ENCODE results near the gene MAD2L1BP.
"Not testable (repeated sequence)": the region's sequence is repeated elsewhere in the genome, so short reads cannot be mapped to it uniquely, and the experiment has no call there.

The MAD2L1BP gene

DNA sequence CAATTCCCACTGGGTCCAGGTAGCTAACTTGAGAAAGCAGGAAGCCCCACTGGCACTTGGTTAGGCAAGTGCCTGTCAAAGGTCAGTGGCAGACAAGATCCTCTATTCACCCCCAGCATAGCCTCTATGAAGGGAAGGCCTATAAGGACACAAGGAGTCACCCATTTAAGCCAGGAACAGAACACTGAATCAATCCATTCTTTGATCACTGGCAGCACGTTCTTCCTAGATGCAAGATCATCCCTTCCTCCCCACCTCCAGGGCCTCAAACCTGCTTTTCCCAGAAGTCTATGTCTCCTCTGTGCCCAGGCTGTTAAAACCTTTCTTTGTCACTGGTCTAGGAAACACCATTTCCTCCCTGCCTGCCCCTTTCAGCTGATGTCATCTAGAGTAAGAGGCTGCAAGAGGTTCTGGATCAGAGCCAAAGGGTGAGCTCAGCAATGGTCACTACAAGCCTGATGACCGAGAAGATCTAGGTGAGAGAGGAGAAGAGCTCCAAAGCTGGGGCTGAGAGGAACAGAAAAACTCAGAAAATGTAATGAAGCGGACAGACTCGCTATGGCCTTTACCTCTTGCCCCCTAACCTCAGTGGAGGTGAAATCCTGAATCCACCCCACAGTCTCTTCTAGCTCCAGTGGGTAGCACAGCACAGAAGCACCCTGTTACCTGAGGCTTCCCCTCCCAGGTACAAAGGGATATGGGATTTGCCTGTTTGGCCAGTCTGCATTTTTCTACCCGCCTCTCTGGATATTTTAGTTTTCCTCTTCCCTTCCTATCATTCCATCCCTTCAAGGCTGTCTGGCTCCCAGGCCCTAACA lies 8.4 kb upstream of the MAD2L1BP start:
- DNase-seq = no peak

DNA sequence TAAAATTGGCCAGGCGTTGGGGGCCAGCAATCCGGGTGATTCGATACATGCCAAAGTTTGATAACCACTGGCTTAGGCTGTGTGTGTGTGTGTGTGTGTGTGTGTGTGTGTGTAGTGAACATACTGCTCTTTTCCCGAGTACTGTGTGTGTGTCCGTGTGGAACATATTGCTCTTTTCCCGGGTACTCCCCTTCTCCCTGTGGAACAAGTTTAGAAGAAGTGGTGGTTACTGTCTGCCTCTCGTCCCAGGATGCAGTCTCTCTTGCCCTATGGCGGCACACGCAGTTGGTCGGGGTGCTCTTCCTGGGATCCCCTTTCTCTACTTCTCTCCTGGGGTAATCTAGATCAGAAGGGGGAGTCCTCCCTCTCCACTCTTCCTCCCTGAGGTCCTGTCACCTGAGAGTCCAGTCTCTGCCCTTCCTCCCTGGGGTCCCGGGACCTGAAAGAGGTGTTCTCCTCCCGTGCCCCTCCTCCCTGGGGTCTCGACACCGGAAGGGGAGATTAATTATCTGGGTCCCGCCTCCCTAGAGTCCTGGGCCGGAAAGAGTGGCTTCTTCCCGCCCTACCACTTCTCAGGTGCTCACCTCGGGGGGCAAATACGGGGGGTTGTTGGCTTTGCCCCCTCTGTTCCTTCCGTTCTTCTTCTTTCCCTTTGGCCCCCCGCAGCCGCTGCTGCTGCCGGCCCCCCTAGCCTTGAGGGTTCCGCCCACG lies 7.1 kb upstream of the MAD2L1BP start:
- DNase-seq = no peak

DNA sequence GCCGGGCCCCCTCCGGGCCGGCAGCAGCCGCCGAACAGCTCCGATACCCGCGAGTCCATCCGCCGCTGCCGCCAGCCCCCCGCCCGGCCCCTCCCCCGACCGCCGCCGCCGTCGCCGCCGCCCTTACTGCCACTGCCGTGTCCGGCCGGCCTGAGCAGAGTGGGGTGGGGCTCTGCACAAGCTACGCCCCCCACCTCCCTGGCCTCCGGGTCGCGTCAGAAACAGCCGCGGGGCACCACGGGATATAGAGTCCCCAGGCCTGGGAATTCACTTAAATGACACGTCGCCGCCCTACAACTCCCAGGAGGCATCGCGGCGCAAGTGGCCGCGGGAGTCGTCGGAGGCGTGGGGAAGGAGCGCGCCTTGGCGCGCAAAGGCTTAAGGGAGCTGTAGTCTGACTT lies 6.5 kb upstream of the MAD2L1BP start, which contains the start of gene GTPBP2:
GTPBP2 (minus strand) TSS at position 161 of the 401 bp plus-strand sequence; CDS start at position 59, 102 bp downstream.
- DNase-seq = peak; percentile 93

DNA sequence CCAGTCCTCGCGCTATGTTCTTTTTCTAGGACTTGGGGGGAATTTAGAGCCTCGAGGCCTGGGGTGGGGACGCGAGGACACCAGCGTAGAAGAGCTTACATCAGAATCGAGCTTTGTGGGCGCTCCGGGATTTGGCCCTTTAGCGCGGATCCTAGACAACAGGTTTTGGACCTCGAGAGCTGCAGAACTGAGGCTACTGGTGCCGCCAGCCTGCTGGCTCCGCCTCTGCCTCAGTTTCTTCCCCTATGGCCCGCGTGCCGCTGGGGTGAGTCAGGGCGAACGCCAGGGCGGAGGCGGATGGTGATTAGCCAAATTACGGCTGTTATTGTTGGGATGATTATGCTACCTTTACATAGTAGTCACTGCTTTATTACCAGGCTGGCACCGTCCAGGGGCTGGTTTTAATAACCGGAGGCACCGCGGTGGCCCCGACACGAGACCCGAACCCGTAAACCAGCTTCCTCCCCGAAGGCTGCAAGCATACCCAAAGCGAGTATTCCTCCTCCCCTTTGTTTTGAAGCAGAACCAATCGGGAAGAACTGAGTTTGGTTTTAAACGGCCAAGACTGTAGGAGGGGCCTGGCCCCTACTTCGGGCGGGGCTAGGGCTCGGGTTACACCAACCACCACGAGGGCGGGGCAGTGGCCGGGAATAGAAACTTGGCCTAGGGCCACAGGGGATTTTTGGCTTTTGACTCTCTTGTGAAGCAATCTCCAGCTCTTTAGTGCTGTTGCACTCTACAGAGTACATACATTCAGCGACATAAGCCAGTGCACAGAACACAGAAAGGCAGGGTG lies 5.9 kb upstream of the MAD2L1BP start:
- DNase-seq = peak; percentile 92

DNA sequence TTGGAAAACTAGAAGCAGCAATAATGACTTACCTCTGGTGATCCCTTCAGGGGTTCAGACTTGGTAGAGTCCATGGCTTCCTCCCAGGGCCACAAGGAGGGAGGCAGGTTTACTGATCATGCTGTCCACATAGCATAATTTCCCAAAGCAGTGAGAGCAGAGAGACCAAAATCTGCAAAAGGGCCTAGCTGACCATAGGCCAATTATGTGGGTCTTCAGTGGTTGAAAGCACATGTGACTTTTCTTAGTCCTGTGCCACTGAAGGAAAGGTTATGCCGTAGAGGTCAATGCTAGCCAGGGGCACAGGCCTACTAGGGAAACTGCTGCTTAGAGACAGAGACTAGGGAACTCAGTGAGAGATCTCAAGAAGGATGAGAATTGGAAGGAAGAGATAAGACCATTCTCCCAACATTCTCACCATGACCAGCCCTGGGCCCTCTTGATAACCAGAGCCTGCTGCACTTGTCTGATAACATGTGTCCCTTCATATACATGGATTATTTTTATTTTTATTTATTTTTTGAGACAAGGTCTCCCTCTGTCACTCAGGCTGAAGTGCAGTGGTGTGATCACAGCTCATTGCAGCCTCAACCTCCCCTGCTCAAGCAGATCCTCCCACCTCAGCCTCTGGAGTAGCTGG lies 4.5 kb upstream of the MAD2L1BP start:
- DNase-seq = no peak

DNA sequence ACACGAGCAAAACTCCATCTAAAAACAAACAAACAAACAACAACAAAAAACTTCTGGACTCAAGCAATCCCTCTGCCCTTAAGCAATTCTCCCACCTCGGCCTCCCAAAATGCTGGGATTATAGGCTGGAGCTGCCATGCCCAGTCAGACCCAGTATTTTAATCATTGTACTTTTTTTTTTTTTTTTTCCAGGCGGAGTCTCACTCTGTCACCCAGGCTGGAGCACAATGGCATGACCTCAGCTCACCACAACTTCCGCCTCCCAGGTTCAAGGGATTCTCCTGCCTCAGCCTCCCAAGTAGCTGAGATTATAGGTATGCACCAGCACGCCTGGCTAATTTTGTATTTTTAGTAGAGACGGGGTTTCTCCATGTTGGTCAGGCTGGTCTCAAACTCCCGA lies 2.6 kb upstream of the MAD2L1BP start:
- DNase-seq = not testable (repeated sequence)

DNA sequence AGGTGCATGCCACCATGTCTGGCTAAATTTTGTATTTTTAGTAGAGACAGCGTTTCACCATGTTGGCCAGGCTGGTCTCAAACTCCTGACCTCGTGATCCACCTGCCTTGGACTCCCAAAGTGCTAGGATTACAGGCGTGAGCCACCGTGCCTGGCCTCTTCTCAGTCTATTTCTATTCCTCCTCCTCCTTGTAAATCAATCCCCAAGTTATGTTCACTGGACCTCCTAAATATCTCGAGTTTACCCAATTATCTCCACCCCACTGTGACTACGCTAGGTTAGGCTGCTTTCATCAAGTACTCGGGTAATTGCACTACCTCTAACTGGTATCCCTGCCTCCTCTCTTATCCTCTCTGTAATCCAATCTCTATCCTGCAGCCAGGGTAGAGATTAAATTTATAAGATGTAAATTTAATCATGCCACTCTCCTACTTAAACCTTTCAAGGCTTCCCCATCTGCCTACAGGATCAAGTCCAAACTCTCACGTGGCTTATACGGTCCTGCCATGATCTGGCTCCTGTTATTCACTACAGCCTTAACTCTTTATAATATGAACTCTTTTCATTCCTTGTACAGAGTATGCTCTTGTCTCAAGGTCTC lies 837 bp upstream of the MAD2L1BP start:
- DNase-seq = no peak

DNA sequence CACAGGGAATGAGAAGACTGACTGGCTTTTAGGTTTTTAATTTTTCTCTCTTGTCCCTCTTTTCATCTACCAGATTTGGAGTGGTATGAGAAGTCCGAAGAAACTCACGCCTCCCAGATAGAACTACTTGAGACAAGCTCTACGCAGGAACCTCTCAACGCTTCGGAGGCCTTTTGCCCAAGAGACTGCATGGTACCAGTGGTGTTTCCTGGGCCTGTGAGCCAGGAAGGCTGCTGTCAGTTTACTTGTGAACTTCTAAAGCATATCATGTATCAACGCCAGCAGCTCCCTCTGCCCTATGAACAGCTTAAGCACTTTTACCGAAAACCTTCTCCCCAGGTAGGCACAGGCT lies 644 bp downstream of the MAD2L1BP start:
- no peak for DNase-seq

DNA sequence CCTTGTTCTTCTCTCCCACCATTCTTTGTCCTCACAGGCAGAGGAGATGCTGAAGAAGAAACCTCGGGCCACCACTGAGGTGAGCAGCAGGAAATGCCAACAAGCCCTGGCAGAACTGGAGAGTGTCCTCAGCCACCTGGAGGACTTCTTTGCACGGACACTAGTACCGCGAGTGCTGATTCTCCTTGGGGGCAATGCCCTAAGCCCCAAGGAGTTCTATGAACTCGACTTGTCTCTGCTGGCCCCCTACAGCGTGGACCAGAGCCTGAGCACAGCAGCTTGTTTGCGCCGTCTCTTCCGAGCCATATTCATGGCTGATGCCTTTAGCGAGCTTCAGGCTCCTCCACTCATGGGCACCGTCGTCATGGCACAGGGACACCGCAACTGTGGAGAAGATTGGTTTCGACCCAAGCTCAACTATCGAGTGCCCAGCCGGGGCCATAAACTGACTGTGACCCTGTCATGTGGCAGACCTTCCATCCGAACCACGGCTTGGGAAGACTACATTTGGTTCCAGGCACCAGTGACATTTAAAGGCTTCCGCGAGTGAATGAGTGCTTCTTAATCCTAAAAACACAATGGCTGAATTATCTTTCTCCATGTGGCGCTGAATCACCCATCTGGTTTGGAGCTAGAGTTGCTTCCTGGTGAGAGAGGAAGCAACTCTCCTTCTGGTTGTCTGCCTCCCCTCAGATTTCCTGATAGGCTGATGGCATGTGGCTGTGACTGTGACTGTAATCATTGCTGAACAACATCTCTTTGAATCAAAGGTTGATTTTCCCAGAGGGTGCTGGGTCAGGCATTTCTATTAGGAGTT lies 4.6 kb downstream of the MAD2L1BP start:
- DNase-seq = no peak

DNA sequence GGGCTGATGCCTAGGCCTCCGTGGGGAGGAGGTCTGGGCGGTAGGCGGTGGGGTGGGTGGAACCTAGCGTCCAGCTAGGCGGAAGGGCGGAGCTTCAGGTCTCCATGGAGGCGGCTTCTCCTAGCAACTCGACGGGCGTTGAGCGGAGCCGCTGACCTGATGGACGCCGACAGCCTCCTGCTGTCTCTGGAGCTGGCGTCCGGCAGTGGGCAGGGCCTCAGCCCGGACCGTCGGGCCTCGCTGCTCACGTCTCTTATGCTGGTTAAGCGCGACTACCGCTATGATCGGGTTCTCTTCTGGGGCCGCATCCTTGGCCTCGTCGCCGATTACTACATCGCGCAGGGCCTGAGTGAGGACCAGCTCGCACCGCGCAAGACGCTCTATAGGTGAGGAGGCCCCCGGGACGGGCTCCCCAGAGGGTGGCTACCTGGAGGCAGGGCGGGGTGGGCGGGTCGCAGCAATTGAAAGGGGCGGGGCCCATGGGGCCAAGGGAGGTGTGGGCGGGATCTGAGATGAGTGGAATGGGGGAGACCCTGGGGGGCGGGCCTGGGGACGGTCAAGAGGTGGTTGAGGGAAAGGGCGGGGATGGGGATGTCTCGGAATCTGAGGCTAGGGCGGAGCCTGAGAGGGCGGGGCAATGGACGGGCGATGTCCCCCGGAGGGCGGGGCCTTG lies 9.4 kb downstream of the MAD2L1BP start, which contains the start of gene RSPH9:
RSPH9 (plus strand) TSS at position 97 of the 673 bp plus-strand sequence; CDS start at position 160, 63 bp downstream.
- no peak for DNase-seq

DNA sequence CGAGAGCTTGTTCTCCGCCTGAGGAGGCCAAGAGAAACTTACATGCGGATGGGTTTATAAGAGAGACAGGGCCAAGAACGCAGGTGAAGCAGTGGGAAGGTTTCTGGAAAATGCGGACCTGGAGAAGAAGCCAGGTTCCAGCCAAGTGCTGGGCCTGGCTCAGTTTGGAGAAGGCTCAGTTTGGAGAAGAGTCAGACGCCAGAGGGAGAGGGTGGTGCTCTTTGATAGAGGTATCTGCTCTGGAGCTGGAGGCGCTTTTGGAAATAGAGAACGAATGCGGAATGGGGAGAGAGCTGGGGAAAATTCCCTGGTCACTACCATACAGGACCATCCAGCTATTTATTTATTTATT lies 9.9 kb downstream of the MAD2L1BP start:
- no peak for DNase-seq

DNA sequence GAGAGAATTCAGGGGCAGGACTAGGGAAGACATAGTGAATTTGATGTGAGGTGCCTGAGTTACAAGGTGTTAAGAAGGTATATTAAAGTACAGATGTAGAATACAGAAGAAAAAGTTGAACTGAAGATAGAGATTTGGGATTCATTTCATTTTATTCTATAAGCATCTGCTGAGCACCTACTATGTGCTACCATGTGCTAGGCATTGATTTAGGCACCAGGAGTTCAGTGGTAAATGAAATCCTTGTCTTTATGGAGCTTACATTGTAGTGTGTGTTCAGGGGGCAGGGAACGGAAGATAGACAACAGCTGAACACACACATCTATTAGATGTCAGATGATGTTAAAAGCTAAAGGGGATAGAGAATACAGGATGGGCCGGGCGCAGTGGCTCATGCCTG lies 12.0 kb downstream of the MAD2L1BP start:
- DNase-seq = no peak

DNA sequence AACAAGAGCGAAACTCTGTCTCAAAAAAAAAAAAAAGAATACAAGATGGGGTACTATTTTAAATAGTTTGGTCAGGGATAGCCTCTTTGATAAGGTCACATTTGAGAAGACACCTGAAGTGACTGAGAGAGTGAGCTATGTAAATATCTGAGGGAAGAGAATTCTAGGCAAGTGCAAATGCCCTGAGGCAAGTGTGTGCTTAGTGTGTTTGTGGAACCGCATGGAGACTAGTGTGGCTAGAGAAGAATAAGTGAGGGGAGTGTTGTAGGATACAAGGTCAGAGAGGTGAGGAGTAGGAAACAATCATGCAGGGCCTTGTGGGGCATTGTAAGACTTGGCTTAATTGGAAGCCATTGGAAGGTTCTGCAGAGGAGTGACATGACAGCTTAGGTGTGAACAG lies 12.6 kb downstream of the MAD2L1BP start:
- DNase-seq = no peak

DNA sequence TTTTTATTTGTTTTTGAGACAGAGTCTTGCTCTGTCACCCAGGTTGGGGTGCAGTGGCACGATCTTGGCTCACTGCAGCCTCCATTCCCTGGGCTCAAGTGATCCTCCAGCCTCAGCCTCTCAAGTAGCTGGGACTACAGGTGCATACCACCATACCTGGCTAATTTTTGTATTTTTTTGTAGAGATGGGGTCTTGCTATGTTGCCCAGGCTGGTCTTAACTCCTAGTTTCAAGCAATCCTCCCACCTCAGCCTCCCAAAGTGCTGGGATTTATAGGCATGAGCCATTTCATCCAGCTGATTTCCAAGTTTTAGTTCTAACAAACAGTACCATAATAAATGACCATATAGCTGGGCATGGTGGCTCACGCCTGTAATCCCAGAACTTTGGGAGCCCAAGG lies 17.2 kb downstream of the MAD2L1BP start:
- DNase-seq = not testable (repeated sequence)

DNA sequence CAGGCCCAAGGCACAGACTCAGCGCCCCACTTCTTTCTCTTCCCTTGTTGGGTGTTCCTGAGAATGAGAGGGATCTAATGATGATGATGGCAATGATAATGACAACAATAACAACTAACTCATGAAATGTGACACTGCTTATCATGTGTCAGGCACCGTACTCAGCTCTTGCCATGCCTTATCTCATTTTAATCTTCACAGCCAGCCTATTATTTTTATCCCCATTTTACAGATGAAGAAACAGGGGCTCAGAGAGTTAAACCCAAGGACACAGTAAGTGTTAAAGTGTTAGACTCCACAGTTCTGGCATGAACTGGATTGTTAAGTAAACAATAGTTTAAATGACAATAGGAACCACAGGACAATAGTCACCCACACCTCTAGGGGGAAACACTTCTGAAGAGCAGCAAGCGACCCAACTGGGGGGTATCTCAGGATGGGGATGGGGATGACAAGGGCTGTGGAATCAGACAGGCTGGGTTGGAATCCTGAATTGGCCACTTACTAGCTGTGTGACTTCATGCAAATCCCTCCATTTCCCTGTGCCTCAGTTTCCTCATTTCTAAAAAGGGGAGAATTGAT lies 21.7 kb downstream of the MAD2L1BP start:
- DNase-seq = no peak

DNA sequence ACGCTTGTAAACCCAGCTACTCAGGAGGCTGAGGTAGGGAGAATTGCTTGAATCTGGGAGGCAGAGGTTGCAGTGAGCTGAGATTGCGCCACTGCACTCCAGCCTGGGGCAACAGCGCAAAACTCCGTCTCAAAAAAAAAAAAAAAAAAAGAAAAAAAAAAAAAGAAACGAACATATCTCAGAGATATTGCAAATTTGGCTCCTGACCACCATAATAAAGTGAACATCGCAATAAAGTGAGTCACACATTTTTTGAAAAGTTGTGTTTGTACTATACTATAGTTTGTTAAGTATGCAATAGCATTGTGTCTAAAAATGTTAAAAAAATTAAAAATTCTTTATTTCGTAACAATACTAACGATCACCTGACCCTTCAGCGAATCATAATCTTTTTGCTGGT lies 22.5 kb downstream of the MAD2L1BP start:
- DNase-seq = no peak

DNA sequence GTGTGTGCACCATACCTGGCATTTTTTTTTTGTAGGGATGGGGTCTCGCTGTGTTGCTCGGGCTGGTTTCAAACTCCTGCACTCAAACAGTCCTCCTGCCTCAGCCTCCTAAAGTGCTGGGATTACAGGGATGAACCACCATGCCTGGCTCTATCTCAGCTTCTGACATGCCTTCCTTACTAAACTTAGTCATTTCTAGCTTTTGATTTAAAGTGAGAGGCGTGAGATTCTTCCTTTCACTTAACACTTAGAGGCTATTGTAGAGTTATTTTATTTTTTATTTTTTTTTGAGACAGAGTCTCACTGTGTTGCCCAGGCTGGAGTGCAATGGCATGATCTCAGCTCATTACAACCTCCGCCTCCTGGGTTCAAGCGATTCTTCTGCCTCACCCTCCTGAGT lies 27.3 kb downstream of the MAD2L1BP start:
- DNase-seq = not testable (repeated sequence)

DNA sequence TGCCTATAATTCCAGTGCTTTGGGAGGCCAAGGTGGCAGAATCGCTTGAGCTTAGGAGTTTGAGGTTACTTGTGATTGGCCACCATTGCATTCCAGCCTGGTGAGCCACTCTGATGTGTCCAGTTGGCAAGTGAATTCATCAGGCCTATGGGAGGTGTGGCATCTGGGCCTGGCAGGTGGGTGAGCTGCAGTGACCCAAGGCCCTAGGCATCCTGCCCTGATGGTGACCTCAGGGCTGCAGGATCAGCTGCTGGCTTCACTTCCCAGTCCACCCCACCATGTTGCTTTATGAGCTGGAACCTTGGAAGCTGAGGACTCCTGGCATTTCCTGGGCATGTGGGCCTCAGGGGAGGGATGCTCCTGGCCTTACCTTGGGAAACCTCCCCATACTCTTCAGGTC lies 29.7 kb downstream of the MAD2L1BP start:
- DNase-seq = no peak

DNA sequence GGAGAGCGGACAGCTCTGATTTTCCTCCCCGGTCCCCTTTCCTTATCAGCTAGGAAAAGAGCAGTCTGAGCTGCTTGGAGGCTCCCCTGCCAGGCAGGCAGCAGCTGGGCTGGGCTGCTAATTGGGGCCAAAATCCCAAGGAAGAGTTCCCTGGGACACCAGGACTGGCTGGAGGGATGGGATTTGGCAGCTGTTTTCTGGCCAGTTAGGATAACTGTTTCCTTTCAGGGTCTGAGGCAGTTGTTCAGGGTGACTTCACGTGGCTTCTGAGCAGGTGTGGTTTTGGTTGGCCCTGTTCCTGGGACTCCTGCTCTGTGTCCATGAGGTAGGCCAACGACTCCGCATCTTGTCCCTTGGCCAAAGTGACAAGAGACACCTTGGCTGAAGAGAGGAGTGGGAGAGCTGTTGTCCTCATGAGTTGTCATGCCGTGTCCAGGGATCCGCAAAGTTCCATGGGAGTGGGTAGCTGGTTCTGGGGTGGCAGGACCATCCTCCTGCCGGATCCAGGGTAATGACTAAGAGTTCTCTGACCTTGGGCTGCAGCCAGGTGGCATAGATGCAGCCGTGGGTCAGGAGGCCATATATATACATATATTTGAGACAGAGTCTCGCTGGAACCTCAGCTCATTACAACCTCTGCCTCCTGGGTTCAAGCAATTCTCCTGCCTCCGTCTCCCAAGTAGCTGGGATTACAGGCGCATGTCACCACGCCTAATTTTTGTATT lies 30.7 kb downstream of the MAD2L1BP start:
- no peak for DNase-seq

All from KG1 (cell line).